GM12892 (cell line): ENCODE data around the gene RNF207.

Experiments
- POLR2A ChIP-seq: IDR thresholded peaks from 2 replicates; pipeline ENCODE4 v1.6.1; 2011; ENCODE audit warnings: low read depth, low read length, control low read depth
- POLR2AphosphoS5 ChIP-seq: IDR thresholded peaks from 2 replicates; pipeline ENCODE4 v1.6.1; 2011; ENCODE audit warnings: low read depth, low read length, control low read depth
- TAF1 ChIP-seq: IDR thresholded peaks from 2 replicates; pipeline ENCODE4 v1.6.1; 2011; ENCODE audit warnings: low read depth, mild to moderate bottlenecking, control low read depth, low read length, borderline replicate concordance

DNA sequence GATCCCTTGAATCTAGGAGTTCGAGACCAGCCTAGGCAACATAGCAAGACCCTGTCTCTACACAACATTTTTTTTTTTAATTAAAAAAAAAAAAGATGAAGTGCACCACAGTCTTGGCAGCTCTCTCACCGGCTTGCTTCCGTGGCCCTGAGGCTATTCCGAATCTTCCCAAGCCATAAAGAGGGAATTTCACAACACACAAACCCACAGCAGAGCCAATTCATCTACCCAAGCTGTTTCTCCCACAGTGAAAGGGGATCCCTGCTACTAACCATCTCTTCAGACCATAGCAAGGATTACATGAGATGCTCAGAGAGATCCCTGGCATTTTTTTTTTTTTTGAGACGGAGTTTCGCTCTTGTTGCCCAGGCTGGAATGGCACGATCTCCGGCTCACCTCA, 17.5 kb upstream of the RNF207 start:
- TF ChIP-seq POLR2AphosphoS5: no peak
- TF ChIP-seq POLR2A: no peak
- TF ChIP-seq TAF1: no peak
